ENCODE measurements around the gene EPB41L4A.

- TF ChIP-seq SP1 (IDR thresholded peaks at IDR 0.05) (no peak), ZNF384 (IDR thresholded peaks at IDR 0.05) (no peak), HDGF (IDR thresholded peaks at IDR 0.05; ENCODE audit: borderline replicate concordance) (no peak), FOXA1 (IDR thresholded peaks at IDR 0.05) (no peak), ARNT (IDR thresholded peaks at IDR 0.05) (no peak), BHLHE40 (IDR thresholded peaks at IDR 0.05; ENCODE audit: borderline replicate concordance) (no peak), FOXM1 (IDR thresholded peaks at IDR 0.05; ENCODE audit: borderline replicate concordance) (no peak)
Measured at GRCh38 chr5:112126982-112127381, 292.1 kb downstream of the EPB41L4A start.

All from HEK293T (cell line).